Fibroblast of peridontal ligament (primary cell): ENCODE measurements around the gene PPP4R3B.
"Not testable (repeated sequence)": the region's sequence is repeated elsewhere in the genome, so short reads cannot be mapped to it uniquely, and the experiment has no call there.

Experiments used
- DNase-seq: peaks from one replicate; pipeline ENCODE4 v3.0.0-alpha.2; 2010; ENCODE audit errors: extremely low read depth

The PPP4R3B gene

DNA sequence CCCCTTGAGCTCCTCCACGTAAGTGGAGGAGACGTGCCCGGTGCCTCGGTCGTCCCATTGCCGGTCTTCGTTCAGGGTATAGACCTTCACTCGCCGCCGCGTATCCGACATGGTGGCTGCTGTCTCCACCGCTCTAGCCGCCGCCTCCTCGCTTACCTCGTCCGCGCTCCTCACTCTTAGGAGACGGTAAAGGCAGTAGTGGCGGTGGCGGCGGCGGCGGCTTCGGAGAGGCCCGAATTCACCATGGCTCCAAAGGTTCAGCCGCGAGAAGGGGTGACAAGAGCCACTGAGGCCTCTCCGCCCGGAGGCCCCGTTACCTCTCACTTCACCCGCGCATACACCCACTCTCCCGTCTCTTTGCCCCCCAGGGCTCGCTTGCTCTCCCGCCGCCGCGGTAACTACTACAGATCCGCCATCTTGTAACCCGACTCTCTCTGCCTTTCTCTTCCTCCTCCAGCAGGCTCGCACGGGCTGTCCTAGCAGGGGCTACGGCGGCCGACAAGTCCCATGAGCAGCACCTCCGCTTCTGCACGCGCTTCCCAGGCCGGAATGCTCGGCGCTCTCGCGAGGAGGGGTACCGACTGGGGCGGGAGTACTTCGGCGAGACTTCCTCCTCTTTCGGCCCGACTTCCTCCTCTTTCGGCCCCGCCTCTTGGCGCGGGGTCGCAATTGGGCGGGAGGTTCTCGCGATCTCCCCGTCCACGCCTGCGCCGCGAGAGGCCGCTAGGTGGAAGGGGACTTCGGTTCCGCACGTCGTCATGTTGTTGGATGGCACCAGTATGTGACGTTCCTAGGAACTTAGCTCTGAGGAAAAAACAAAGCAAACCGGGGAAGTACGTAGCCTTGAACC lies at the start of gene PPP4R3B:
Gene PPP4R3B, minus strand, starts transcription at position 448 of the 850 bp plus-strand sequence. Its CDS starts 337 bp downstream, at position 111.
- peak; percentile 99 for DNase-seq

DNA sequence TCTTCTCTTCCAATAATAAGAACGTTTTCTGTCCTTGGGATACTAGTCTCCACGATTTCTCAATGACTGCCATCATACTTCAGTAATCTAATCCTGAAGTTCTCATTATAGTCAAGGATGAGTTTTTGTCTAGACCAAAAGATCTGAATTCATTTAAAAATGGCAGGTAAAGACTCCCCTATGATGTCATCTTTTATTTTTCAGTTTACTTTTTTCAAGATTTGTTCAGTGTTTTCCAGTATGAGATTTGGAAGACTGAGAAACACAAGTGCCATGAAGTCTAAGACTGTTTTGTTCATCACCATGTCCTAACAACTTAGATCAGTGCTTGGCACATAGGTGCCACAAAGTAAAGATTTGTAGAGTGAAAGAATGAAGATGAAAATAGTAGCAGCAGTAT lies 35.8 kb upstream of the PPP4R3B start:
- no peak for DNase-seq

DNA sequence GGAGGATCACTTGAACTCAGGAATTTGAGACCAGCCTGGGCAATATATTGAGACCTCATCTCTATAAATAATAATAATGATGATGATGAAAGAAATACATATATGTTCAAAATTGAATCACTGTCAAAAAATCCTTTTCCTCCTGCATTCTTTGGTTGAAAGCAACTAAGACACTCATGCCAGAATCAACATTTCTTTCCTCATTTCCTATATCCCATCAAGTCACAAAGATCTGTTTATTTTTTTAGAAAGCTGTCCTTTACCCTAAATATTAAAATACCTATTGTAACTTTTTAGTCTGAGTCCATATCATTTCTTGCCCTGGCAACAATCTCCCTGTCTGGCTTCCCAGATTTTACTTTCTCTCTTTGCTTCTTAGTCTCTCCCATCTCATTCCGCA lies 31.8 kb upstream of the PPP4R3B start:
- DNase-seq: no peak

DNA sequence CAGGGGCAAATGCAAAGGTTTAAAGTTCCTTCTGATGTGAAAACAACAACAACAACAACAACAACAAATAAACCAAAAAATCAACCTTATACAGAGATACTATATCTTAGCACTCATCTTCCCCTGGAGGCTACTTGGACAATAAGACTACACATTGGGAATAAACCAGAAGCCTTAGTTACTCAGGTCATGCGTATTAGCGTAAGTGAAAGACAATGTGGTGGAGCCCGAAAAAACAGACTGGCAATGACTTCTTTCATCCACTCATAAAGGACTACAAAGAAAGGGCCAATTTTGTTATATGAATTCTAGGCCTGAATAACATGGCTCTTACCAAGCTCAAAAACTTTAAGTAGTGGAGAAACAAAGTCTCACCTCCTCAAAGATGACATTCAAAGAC lies 19.4 kb upstream of the PPP4R3B start:
- no peak for DNase-seq

DNA sequence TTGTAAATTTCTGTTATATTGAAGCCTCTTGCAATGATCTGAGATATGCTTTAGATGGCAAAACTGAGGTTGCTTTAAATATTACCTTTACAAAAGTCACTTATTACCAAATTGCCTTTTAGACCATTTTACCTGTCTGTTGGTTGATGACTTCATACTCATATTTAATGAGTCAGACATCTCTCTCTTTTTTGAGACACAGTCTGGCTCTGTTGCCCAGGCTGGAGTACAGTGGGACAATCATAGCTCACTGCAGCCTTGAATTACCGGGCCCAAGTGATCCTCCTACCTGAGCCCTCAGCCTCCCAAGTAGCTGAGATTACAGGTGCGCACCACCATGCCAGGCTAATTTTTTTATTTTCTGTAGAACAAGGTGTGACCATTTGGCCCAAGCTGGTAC lies 11.5 kb upstream of the PPP4R3B start:
- no peak for DNase-seq

DNA sequence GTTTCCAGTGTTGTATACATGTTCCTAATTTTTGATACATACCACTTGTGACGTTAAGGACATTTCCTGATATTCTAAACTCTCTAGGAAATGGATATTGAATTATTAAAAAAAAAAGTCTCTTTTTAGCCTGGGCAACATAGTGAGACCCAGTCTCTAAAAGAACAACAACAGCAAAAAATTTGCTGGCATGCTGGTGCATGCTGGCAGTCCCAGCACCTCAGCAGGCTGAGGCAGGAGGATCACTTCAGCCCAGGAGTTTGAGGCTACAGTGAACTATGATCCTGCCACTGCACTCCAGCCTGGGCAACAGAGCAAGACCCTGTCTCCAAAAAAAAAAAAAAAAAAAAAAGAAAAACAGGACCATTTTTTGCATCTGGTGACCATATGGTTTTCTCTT lies 10.5 kb upstream of the PPP4R3B start:
- DNase-seq: no peak

DNA sequence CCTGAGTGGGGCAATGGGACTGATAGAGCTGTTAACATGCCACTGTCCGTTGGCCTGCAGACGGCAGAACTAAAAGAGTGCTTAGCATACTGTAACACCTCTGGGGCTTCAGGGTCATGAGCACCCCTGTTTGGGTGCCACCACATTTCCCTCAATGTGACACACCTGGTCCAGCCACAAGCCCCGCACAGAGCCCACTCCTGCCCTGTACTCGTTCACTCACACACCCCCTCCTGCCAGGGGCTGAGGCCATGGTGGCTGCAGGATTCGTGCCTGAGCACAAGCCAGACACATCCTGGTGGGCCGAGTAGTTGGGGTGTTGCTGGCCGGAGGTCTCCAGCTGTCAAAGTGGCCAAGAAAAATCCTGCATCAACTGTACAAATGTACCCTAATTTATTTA lies 4.4 kb upstream of the PPP4R3B start:
- DNase-seq: no peak

DNA sequence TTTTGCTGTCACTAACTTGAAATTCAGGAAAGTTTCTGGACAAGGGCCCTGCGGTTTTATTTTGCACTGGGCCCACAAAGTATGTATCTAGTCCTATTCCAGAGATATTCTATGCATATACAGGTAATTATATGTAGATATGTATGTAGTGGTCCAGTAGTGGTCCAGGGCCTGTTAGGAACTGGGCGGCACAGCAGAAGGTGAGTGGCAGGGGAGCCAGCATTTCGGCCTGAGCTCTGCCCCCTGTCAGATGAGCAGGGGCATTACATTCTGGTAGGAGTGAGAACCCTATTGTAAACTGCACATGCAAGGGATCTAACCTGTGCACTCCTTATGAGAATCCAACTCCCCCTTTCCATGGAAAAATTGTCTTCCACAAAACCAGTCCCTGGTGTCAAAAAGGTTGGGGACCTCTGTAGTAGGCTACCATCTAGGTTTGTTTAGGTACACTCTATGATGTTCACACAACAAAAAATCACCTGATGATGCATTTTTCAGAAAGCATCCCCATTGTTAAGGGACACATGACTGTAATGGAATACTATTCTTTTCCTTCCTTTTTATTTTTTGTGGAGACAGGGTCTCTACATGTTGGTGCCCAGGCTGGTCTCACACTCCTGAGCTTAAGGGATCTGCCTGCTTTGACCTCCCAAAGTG lies 2.8 kb upstream of the PPP4R3B start:
- DNase-seq: no peak

DNA sequence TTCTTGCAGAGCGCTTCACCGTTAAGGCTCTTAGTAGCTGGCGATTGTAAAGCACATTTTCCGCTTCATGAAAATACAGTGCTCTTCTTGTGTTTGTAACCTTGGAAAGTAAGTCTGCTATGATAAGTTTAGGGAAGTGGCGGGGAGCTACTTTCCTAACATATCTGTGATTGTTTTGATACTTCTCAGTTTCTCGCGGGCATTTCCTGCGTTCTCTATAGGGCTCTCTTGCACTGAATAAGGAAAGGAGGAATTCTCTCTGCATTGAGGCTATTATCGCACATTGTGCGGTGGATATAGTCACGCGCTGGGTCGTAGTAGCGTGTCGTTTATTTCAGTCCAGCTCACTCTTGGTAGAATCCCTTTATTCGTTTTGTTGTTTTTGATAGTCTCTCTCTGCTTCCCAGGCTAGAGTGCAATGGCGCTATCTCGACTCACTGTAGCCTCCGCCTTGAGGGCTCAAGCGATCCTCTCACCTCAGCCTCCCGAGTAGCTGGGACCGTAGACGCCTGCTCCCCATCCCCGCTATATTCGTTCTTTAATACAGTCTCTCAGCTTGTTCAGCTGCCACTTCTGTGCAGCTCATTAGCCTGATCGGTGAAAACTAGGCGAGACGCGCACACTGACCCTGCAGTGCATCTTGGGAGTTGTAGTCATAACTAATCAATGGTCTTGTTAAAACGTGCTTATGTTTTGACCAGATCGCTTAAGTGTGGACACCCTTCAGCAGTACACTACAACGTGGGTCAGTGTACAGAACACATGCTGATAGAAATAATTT lies 1.0 kb upstream of the PPP4R3B start:
- DNase-seq: peak; percentile 55

DNA sequence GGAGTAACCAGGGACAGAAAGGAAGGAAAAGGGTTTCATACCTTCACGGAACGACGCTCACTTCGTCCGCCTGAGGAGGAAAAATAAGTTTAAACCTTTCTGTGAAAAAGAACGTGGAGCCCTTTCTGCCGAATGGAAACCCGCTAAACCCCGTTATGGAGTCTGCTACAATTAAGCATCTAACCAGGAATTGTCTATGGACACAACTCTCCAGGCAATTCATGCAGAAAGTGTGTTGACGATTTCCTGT lies 528 bp upstream of the PPP4R3B start:
- no peak for DNase-seq

DNA sequence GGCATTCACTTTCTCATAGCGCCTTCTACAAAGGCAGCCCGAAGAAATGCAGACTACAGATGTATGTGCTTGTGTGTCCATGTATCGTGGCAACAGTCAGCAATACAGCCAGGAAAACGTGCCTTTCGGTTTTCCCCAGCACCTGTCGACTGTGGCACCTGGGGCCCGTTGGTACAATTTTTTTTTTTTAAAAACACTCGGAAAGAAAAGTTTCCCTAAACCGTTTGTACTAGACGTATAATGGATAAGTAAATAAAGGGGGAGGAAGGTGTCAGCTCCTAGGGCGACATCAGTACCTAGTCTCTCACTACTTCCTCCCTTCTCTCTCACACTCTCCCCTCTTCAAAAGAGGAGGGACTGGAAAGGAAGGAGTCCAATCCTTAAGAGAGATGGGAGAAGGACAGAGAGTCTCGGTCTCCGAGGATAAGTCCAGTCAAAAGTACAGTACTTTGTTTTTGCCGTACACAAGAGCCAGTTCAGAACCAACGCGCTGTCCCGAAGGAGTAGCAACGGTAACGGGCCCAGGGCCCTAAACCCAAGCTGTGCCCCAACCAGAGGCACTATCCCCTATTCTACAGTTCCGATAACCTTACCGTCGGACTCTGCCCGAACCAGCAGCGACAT lies 759 bp downstream of the PPP4R3B start:
- peak; percentile 59 for DNase-seq

DNA sequence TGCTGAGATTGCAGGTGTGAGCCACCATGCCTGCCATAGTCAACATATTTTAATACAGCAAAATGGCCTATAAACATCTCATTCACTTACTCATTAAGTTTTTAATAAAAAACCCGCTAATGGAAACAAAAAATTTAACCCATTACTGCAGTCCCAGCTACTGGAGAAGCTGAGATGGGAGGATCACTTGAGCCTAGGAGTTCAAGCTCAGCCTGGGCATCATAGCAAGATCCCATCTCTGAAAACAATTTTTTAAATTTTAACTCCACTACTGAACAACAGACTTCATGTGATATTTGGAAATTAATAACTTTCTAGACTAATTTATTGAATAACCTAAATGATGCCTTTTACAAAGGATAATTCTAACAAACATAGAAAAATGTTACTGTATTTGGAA lies 5.4 kb downstream of the PPP4R3B start:
- no peak for DNase-seq

DNA sequence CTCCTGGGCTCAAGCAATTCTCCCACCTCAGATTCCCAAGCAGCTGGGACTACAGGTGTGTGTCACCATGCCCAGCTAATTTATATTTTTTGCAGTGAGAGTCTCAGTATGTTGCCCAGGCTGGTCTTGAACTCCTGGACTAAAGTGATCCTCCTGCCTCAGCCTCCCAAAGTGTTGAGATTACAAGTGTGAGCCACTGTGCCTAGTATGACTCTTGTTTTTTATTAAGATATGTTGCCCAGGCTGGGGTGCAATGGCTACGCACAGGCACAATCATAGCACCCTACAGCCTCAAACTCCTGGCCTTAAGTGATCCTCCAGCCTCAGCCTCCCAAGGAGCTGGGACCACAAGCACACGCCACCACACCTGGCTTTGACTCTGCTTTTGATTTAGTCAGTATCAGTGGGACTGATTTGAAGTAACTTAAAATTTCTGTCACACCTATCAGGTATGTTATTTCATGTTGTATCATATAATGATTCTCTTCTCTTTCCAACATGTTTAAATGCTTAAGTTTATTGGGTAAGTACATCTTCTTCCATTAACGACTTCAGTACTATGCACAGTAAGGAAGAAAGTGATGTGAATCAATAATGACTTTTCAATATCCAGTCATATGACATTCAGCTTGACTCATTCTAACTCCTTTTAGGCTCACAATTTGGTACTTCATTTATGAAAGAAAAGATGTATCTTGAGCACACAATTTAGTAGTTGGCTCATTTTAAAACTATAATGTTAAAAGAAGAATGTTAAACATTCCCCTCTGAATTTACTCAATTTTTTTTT lies 6.3 kb downstream of the PPP4R3B start:
- no peak for DNase-seq

DNA sequence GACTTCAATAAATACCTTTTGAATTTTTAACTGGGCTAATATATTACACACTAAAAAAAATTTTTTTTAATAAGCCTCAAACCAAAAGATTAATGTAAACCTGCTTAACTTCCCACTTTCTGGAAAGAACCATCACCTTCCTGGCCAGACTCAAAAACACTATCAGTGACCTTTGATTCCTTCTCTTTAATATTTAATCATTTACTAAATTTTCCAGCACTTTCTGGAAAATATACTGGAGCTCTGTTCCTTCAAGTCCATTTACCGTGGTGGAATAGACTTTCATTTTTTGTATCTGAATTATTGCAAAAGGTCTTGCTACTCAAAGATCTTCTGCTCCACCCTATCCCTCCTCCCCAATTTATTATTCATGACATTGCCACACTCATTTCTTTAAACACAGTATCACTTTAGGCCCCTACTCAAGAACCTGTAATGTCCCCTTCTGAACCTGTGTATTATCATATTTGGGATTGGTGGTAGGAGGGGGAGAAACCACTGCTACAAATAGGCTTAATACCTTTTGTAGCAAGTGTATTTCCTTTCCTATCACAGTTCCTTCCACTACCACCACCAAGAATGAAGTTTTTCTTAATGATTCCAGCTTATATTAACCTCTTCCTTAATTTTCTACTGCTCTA lies 7.4 kb downstream of the PPP4R3B start:
- no peak for DNase-seq

DNA sequence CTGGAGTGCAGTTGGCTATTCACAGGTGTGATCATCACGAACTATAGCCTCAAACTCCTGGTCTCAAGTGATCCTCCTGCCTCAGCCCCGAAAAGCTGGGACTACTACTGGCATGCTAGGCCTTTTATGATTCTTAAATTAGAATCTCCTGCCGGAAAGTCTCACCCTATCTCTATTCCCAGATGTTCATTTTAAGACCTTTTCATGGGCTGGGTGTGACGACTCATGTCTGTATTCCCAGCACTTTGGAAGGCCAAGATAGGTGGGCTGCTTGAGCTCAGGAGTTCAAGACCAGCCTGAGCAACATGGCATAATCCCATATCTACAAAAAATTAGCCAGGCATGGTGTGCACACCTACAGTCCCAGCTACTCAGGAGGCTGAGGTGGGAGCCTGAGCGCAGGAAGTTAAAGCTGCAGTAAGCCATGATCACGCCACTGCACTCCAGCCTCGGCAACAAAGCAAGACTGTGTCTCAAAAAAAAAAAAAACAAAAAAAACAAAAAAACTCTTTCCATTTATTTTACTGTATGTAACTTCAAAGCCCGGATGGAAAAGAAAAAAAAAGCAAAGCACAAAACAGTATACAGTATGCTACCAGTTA lies 8.1 kb downstream of the PPP4R3B start:
- DNase-seq: no peak

DNA sequence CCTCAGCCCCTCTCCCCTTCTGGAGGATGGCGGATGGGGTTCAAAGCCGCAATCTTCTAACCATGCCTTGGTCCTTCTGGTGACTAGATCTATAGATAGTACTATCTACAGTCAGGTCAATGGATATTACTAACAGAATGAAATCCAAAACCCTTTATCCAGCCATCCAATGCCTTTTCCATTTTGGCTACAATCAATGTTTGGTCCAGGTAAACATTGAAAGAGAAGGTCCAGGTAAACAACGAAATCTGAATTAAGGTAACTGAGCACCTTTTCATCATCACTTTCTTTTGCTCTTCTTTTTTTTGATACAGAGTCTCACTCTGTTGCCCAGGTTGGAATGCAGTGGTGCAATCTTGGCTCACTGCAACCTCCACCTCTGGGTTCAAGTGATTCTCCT lies 9.7 kb downstream of the PPP4R3B start:
- no peak for DNase-seq

DNA sequence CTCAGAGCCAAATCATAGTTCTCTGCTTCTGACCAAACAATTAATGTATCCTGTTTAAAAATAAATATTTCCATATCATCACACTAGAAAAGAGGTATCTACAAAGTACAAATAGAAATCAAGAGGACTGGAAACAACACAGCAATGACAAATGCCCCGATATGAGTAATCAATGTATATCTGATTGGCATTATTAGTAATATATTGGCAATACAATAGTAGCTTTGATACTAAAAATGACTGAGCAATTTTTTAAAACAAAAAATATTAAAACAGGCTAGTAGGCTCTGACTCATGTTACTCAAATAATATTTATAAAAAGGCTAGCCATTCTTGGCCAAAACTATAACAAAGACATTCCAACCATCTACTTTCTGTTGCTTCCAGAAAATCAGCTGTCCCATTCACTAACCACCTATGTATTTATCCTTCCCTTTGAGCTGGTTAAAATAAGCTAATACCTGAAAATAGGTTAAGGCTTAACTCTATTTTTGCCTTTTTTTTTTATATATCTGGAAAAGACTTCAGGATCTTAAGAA lies 13.3 kb downstream of the PPP4R3B start:
- peak; percentile 66 for DNase-seq

DNA sequence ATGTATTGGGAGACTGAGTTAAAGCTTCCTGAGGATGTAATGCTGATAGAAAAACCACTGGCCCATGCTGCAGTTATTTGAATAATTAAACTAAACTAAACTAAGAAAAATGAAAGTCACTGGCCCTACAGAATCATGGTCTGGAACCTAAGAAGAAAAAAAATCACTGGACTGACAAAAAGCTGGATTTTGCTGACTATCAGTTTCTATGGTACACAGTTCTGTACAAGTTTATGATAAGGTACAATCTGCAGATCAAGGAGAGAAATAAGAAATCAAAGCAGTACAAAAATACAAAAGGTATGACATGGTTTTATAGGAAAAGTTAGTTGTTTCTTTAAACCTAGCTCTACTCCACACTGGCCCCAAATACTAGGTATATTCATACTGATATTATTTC lies 15.6 kb downstream of the PPP4R3B start:
- DNase-seq: no peak

DNA sequence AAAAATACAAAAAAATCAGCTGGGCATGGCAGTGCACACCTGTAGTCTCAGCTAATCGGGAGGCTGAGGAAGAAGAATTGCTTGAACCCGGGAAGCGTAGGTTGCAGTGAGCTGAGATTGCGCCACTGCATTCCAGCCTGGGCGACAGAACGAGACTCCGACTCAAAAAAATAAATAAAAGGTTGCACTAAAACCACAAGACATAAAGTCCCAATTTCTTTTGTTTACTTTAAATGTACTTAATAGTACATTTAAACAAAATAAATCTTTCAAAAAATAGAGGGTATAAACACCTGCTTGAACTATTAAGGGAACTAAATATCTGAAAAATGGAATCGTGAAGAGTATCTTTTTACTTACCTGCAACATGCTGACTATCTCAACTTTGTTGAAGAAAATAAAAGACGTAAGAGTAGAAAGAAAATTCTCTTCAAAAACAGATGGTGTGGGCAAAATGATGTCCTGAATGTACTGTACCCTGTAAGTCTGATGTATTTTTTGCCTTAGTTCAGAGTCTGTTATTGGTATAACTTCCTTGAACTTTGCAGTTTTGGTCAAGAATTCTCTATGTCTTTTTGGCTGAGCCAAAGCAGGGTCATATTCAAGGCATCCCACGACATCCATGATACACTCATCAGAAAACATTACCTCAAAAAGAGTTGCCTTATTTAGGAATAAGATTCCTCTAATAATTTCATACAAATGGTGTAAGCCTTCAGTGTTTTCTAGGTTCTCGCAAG lies 19.2 kb downstream of the PPP4R3B start:
- no peak for DNase-seq

DNA sequence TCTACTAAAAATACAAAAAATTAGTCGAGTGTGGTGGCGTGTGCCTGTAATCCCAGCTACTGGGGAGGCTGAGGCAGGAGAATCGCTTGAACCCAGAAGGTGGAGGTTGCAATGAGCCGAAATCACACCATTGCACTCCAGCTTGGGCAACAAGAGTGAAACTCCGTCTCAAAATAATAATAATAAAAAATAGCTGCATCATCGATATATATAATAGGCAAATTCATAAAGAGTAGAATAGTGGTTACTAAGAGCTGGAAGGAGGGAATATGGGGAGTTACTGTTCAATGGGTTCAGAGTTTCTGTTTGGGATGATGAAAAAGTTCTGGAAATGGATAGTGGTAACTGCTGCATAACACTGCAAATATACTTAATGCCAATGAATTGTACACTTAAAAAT lies 20.6 kb downstream of the PPP4R3B start:
- not testable (repeated sequence) for DNase-seq
